Muscle layer of colon (tissue), 2 donors: ENCODE results near the gene RTTN.
"Not testable (repeated sequence)": the region's sequence is repeated elsewhere in the genome, so short reads cannot be mapped to it uniquely, and the experiment has no call there.

Experiments used
- H3K27ac ChIP-seq: one replicate; pipeline ENCODE4 v1.7.0; 2013; ENCODE audit warnings: low read depth, mild to moderate bottlenecking, low read length, moderate library complexity
- H3K27me3 ChIP-seq, 2 donors: one replicate each; pipeline ENCODE4 v1.7.0; 2013; ENCODE audit warnings: low read length in 2 of 2, mild to moderate bottlenecking in 2 of 2; ENCODE audit not compliant: insufficient read depth in 2 of 2, control insufficient read depth in 1 of 2
- H3K36me3 ChIP-seq: one replicate; pipeline ENCODE4 v1.7.0; 2013; ENCODE audit warnings: mild to moderate bottlenecking, low read length; ENCODE audit not compliant: insufficient read depth
- H3K4me1 ChIP-seq: one replicate; pipeline ENCODE4 v1.7.0; 2013; ENCODE audit warnings: mild to moderate bottlenecking, low read length; ENCODE audit not compliant: insufficient read depth
- H3K4me3 ChIP-seq, 2 donors: one replicate each; pipeline ENCODE4 v1.7.0; 2013; ENCODE audit warnings: low read length in 2 of 2, low read depth in 1 of 2, mild to moderate bottlenecking in 1 of 2, moderate library complexity in 1 of 2
- H3K9ac ChIP-seq: one replicate; pipeline ENCODE4 v1.7.0; 2013; ENCODE audit warnings: low read length
- H3K9me3 ChIP-seq: one replicate; pipeline ENCODE4 v1.7.0; 2013; ENCODE audit warnings: mild to moderate bottlenecking, low read length
- donor health status: abdominal sarcoma.
- donor health status: Adenocarcinoma of cecum.

RTTN gene

GRCh38 chr18:69995774-69996173 lies 209.7 kb downstream of the RTTN start:
- no peak overlapping the region for H3K4me3 ChIP-seq
- H3K9ac ChIP-seq, result no peak overlapping the region
- no peaks in the 10 kb centered on the region for H3K9me3 ChIP-seq
- no peaks in the 10 kb centered on the region for H3K27me3 ChIP-seq
- peaks cover 7% of the 10 kb centered on the region for H3K36me3 ChIP-seq
- H3K27ac ChIP-seq, result no peak overlapping the region
- no peaks in the 10 kb centered on the region for H3K4me1 ChIP-seq

GRCh38 chr18:69992776-69993175 lies 212.7 kb downstream of the RTTN start:
- H3K27ac ChIP-seq, result no peak overlapping the region
- no peaks in the 10 kb centered on the region for H3K27me3 ChIP-seq
- peaks cover 4% of the 10 kb centered on the region for H3K9me3 ChIP-seq
- H3K36me3 ChIP-seq, result peaks cover 7% of the 10 kb centered on the region
- H3K4me1 ChIP-seq, result no peaks in the 10 kb centered on the region
- no peak overlapping the region for H3K4me3 ChIP-seq
- no peak overlapping the region for H3K9ac ChIP-seq

- no peaks in the 10 kb centered on the region for H3K36me3 ChIP-seq
- H3K9ac ChIP-seq, result no peak overlapping the region
- H3K9me3 ChIP-seq, result peaks cover 4% of the 10 kb centered on the region
- H3K4me3 ChIP-seq, result no peak overlapping the region
- no peaks in the 10 kb centered on the region for H3K4me1 ChIP-seq
- no peaks in the 10 kb centered on the region for H3K27me3 ChIP-seq
- no peak overlapping the region for H3K27ac ChIP-seq
These were observed 217.6 kb downstream of the RTTN start for GRCh38 chr18:69987870-69988269.

- Histone ChIP-seq H3K4me3 (no peak overlapping the region), H3K9me3 (peaks cover 4% of the 10 kb centered on the region), H3K27ac (no peak overlapping the region), H3K4me1 (no peaks in the 10 kb centered on the region), H3K9ac (no peak overlapping the region), H3K36me3 (no peaks in the 10 kb centered on the region), H3K27me3 (no peaks in the 10 kb centered on the region)
These were observed 220.2 kb downstream of the RTTN start for GRCh38 chr18:69985239-69985638.

DNA sequence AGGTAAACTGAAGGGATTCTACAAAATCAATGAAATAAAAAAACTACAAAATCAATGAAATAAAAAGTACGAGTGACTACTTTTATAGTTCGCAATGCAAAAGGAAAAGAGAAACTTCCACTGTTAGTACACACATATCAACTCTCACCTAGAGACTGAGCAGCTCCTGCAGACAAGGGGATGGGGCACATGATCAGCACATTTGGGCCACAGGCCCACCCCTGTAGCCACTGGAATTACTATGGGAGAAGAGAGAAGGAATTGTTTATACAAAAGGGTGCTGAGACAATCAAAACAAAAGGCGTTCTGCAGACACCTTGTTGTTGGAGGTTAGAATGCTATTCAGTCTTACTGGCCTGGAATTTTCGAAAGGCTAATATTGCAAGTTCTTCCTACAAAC lies 223.1 kb downstream of the RTTN start:
- H3K4me3 ChIP-seq, result no peak overlapping the region
- no peak overlapping the region for H3K9ac ChIP-seq
- no peaks in the 10 kb centered on the region for H3K27me3 ChIP-seq
- no peaks in the 10 kb centered on the region for H3K4me1 ChIP-seq
- H3K36me3 ChIP-seq, result no peaks in the 10 kb centered on the region
- no peaks in the 10 kb centered on the region for H3K9me3 ChIP-seq
- H3K27ac ChIP-seq, result no peak overlapping the region

- Histone ChIP-seq H3K36me3 (no peaks in the 10 kb centered on the region), H3K27me3 (no peaks in the 10 kb centered on the region), H3K9ac (no peak overlapping the region), H3K4me3 (no peak overlapping the region), H3K27ac (no peak overlapping the region), H3K9me3 (no peaks in the 10 kb centered on the region), H3K4me1 (no peaks in the 10 kb centered on the region)
These were observed 223.5 kb downstream of the RTTN start for GRCh38 chr18:69981948-69982347.

- Histone ChIP-seq H3K36me3 (no peaks in the 10 kb centered on the region), H3K9ac (no peak overlapping the region), H3K27ac (no peak overlapping the region), H3K9me3 (peaks cover 7% of the 10 kb centered on the region), H3K27me3 (no peaks in the 10 kb centered on the region), H3K4me1 (no peaks in the 10 kb centered on the region), H3K4me3 (no peak overlapping the region)
These were observed 224.3 kb downstream of the RTTN start for GRCh38 chr18:69980982-69981804.

GRCh38 chr18:69980509-69980908 lies 225.0 kb downstream of the RTTN start:
- H3K9ac ChIP-seq, result no peak overlapping the region
- H3K27ac ChIP-seq, result no peak overlapping the region
- peaks cover 9% of the 10 kb centered on the region for H3K9me3 ChIP-seq
- no peaks in the 10 kb centered on the region for H3K27me3 ChIP-seq
- no peaks in the 10 kb centered on the region for H3K4me1 ChIP-seq
- H3K36me3 ChIP-seq, result no peaks in the 10 kb centered on the region
- H3K4me3 ChIP-seq, result no peak overlapping the region

GRCh38 chr18:69978732-69979715 lies 226.5 kb downstream of the RTTN start:
- Histone ChIP-seq H3K4me1 (no peaks in the 10 kb centered on the region), H3K9ac (no peak overlapping the region), H3K27me3 (no peaks in the 10 kb centered on the region), H3K36me3 (no peaks in the 10 kb centered on the region), H3K27ac (no peak overlapping the region), H3K9me3 (peaks cover 9% of the 10 kb centered on the region), H3K4me3 (no peak overlapping the region)

- H3K9ac ChIP-seq, H3K4me1 ChIP-seq, H3K27ac ChIP-seq, H3K36me3 ChIP-seq, H3K4me3 ChIP-seq, H3K27me3 ChIP-seq: not testable (repeated sequence)
- H3K9me3 ChIP-seq, result peaks cover 15% of the 10 kb centered on the region
These were observed 230.2 kb downstream of the RTTN start for GRCh38 chr18:69975294-69975693.

DNA sequence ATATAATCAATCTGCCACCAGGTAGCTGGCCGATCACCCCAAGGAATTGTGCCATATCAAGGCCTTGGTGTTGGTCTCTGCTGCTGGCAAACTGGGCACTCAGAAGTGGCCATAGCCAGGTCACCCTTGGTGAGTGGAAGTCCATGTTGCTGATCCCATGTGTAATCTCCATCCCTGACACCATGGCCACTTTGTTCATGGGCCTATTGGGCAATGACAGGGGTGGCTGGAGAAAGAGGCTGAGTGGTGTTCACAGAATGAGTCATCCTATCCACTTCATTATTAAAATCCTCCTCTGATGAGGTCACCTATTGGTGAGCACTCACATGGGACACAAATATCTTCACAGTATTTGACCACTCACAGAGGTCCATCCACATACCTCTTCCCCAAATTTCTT lies 231.1 kb downstream of the RTTN start:
- Histone ChIP-seq H3K27ac (no peak overlapping the region), H3K9me3 (peaks cover 15% of the 10 kb centered on the region), H3K9ac (no peak overlapping the region), H3K27me3 (no peaks in the 10 kb centered on the region), H3K4me1 (no peaks in the 10 kb centered on the region), H3K4me3 (no peak overlapping the region), H3K36me3 (no peaks in the 10 kb centered on the region)
